Erythroblast (primary cell): ENCODE measurements around the gene MRPL27.
"Not testable (repeated sequence)": the region's sequence is repeated elsewhere in the genome, so short reads cannot be mapped to it uniquely, and the experiment has no call there.

Source experiments
- GATA1 ChIP-seq: IDR thresholded peaks from 2 replicates; pipeline ENCODE4 v1.6.1; 2011; ENCODE audit warnings: low read depth, mild to moderate bottlenecking, control low read depth, low read length, moderate library complexity
- POLR2A ChIP-seq: IDR thresholded peaks from 2 replicates; pipeline ENCODE4 v1.6.1; 2011; ENCODE audit warnings: mild to moderate bottlenecking, low read length

GRCh38 chr17:50398672-50399071 is 25.7 kb upstream of the MRPL27 start:
- TF ChIP-seq POLR2A, GATA1: not testable (repeated sequence)
